ENCODE data around the gene PALB2. TPM values are rescaled to one million over a fixed set of nuclear protein-coding genes. Genes with fewer than 3 reads are reported as not detected.

The PALB2 gene
- 10 to 100 TPM in 2 of 4 donors, 1 to 10 TPM in 2; 8.3 to 16.5 (median 11.2) TPM for total RNA-seq

DNA sequence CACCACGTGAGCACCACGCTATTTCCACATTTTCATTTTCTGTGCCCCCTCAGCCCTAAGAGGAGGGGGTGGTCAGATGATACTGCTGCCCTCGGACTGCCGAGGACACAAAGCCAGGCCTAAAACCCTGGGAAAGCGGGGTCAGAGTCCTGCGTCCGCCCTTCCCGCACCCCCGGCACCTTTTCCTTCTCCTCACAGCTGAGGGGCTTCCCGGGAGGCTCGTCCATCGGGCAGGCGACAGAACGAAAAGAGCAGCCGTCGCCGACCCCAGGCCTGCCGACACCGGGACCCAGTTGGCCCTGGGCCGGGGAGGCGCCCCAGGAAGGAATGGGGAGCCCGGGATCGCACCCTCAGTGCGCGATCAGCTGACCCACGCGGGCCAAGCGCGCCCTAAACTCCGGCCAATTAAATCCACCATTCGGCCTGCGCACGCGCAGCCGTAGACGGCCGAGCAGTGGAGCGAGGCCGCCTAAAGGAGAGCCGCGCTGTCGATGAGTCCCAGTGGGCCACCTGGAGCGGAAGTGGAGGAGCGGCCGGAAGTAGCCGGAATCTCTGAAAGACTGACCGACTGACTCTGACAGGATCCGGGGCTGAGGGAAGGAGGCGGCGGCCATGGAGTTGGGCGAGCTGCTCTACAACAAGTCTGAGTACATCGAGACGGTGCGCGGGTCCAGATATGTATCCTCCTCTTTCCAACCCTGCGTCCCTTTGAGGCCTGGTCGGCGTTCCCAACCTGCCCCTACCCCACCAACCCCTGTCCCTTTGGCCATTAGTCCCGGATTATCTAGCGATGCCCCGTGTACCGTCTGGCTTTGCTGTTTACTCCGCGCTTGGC, at the start of gene PALB2, which contains the start of gene DCTN5:
Gene PALB2, minus strand, starts transcription at position 380 of the 835 bp plus-strand sequence. Its CDS starts 153 bp downstream, at position 227.
Gene DCTN5, plus strand, starts transcription at position 536 of the 835 bp plus-strand sequence. Its CDS starts 77 bp downstream, at position 613.
- no peak for TF ChIP-seq CTCF (IDR thresholded peaks at IDR 0.05; ENCODE audit: low read depth)

GRCh38 chr16:23689442-23690187, 48.5 kb upstream of the PALB2 start:
- no peak for TF ChIP-seq CTCF (IDR thresholded peaks at IDR 0.05; ENCODE audit: low read depth)

GRCh38 chr16:23687034-23687808, 46.1 kb upstream of the PALB2 start:
- TF ChIP-seq CTCF (IDR thresholded peaks at IDR 0.05; ENCODE audit: low read depth) = no peak

GRCh38 chr16:23683487-23683886, 42.4 kb upstream of the PALB2 start:
- TF ChIP-seq CTCF (IDR thresholded peaks at IDR 0.05; ENCODE audit: low read depth) = no peak

GRCh38 chr16:23682181-23682580, 41.1 kb upstream of the PALB2 start:
- no peak for TF ChIP-seq CTCF (IDR thresholded peaks at IDR 0.05; ENCODE audit: low read depth)

DNA sequence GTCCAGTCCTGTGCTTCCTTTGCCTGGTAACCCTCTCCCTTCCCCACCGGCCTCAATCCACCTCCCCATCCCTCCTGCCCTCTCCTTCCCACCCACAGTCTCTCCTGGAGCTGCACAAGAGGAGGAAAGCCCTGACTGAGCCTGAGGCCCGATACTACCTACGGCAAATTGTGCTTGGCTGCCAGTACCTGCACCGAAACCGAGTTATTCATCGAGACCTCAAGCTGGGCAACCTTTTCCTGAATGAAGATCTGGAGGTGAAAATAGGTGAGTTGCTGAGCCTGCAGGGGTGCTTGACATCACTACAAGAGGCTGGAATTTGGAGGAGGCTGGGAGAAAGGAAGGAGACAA, 38.9 kb upstream of the PALB2 start:
- TF ChIP-seq CTCF (IDR thresholded peaks at IDR 0.05; ENCODE audit: low read depth) = no peak

All from subcutaneous adipose tissue (tissue), 4 donors.